Measurements from ENCODE around the gene PRR5L. TPM values are rescaled to one million over a fixed set of nuclear protein-coding genes. Genes with fewer than 3 reads are reported as not detected.

Gene PRR5L
- total RNA-seq, 1 donor = 0.54 TPM

DNA sequence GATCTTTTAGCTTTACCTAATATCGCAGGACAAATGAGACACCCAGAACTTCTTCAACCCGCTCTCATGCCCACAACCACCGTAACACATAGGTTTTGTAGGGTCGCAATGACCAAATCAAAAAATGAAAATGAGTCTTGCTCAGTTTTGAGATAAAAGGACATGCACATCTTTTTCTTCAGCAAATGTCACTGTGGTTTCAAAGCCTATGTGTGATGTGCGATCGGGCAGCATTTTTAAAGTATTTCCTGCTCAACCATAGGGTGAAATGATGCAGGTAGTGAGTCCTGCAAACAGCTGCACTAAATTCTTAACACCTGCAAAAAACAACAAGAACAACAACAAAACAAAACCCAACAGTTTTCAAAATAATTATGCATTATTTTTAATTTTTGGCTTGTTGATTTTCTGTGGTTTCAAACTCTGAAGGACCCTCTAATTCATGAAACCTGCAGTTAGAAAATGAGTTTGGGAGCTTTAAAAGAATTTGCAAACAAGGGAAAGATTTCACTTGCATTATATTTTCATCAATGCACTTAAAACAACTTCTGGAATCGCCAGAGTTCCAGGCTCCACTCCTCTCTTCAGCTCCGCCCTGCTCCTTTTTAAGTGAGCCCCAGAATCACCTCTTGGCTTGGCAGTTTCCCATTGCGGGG is 79.4 kb downstream of the PRR5L start:
- no peak for DNase-seq (ENCODE audit: low read depth)
- TF ChIP-seq, protein P1, sequence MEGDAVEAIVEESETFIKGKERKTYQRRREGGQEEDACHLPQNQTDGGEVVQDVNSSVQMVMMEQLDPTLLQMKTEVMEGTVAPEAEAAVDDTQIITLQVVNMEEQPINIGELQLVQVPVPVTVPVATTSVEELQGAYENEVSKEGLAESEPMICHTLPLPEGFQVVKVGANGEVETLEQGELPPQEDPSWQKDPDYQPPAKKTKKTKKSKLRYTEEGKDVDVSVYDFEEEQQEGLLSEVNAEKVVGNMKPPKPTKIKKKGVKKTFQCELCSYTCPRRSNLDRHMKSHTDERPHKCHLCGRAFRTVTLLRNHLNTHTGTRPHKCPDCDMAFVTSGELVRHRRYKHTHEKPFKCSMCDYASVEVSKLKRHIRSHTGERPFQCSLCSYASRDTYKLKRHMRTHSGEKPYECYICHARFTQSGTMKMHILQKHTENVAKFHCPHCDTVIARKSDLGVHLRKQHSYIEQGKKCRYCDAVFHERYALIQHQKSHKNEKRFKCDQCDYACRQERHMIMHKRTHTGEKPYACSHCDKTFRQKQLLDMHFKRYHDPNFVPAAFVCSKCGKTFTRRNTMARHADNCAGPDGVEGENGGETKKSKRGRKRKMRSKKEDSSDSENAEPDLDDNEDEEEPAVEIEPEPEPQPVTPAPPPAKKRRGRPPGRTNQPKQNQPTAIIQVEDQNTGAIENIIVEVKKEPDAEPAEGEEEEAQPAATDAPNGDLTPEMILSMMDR (IDR thresholded peaks at IDR 0.05; ENCODE audit: insufficient read depth, low read length) = no peak
- peak overlapping the region; percentile 74 for H3K4me3 ChIP-seq (ENCODE audit: low read depth, low read length)

DNA sequence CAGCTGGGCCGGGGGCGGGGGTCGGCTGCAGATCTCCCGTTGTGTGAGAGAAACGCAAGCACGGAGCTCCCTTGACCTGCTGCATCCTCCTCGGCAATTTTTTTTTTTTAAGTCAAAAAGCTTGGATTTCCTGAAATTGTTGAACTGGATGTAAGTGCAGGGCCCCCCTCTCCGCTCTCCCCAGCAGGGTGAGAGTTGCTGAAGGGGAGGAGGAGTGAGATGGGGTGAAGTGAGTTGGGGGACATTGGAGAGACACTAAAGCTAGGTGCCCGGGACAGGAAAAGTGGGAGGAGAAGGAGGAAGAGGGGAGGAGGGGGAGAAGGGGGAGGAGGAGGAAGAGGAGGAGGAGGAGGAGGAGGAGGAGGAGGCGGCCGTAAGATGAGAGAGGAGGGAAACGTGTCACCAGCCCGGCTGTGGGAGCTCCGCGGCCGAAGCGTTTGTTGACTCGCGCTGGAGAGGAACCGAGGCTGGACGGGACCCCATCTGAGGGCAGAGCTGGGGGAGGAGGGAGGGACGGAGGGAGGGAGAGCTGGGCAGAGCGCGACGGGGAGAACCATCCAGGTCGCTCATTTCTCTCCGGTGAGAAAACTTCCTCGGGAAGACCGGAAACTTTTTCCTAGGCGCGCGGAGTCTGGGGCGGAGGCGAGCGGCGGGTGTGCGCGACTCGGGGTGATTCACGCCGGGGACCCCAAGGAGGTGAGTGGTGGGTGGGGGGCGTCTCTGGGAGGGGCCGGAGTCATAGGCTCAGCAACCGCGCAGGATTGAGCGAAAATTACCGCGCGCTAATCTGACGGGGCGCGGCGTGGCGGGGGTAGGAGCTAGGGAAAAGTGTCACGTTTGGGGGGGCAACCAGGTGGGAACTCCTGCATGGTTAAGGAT is 80.2 kb downstream of the PRR5L start:
- DNase-seq (ENCODE audit: low read depth) = peak; percentile 13
- TF ChIP-seq, protein P1 (IDR thresholded peaks at IDR 0.05; ENCODE audit: insufficient read depth, low read length) = no peak
- H3K4me3 ChIP-seq (ENCODE audit: low read depth, low read length) = peak overlapping the region; percentile 74

DNA sequence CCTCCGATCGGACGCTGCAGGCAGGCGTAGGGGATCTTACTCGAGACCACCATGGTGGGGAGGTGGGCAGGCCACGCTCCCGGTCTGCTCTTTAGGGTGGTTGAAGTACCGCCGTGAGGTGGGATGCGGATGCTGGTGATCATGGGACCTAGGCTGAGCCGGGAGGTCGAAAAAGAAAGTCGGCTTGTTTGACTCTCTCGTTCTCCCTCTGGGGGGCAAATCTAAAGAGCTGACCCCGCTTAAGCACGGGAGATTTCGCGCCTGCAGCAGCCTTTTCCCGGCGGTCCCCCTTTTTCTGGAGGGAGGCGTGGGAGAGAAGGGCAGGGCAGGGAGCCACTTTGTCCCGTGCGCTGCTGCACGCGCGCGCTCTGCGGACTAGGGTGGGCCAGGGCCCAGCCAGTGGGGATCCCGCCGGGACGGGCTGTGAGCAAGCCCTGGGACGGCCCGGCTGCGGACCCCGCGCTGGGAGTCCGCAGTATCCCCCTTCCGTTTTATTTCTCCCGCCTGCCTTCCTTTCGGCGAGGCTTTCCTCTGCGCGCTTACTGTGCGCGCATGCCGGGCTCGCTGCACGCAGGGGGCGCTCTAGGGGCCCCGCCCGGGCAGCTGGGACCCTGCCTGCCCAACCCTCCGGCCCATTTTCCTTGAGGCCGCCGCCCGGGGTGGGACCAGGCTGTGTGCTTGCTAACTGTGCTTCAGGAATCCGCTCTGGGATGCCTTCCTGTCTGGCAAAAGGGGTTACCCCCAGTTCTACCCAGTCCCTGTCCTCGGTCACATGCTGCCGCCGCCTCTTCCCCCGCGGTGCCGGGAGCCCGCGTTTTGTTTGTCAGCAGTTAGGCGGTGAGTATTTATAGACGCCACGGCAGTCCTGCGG is 81.0 kb downstream of the PRR5L start:
- peak overlapping the region; percentile 74 for H3K4me3 ChIP-seq (ENCODE audit: low read depth, low read length)
- peak; percentile 18 for DNase-seq (ENCODE audit: low read depth)
- TF ChIP-seq, protein P1 (IDR thresholded peaks at IDR 0.05; ENCODE audit: insufficient read depth, low read length) = peak; percentile 46

DNA sequence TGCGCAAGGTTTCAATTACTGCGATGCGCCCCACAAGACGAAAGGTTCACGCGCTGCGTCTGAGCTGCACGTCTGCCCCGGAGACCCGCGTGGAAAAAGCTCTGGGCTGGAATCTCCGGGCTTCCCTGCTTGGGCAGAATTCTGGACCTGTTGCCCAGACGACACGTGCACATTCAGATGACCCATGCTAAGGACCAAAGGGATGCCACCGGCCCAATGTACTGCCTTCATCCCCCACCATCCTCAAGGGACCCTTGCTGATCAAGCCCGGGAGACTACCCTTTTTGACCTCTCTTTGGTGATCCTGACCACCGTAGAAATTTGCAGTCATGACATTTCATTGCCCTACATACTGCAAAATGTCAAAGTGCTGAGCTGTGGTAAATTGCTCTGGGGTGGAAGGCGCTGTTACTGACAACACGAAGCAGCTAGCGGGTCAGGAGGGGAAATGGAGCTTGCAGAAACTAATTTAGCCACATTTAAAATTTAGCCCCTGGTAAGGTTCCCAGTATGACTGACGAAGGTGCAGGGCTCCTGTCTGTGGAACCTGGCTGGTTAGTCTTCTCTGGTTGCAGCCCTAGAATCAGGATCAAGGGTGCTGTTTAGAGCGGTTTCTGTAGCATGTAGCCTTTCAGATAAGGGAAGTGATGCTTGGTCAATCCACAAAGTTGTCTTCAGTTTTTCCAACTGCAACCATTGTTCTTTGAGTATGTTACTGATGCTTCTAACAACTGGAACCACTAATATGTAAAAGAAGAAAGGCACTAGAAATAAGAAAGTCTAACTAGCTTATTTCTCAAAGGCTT is 81.9 kb downstream of the PRR5L start:
- TF ChIP-seq, protein P1 (IDR thresholded peaks at IDR 0.05; ENCODE audit: insufficient read depth, low read length) = no peak
- H3K4me3 ChIP-seq (ENCODE audit: low read depth, low read length) = peak overlapping the region; percentile 74
- no peak for DNase-seq (ENCODE audit: low read depth)

DNA sequence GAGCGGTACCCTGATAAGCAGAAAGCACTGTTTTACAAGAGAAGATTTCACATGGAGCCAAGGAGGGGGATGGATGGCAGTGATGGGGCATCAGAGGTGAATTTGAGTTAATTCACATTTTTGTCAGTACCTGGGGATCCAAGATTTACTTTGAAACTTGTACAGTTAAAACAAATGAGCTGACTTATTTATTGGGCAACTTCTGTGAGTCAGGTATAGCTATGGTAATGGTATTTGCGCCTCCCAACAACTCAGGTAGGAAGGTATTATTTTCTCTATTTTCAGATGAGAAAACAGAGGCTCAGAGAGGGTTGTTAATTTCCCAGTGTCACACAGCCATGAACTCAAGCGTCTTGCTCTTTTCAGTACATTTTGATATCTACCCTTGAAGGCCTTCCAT is 83.6 kb downstream of the PRR5L start:
- H3K4me3 ChIP-seq (ENCODE audit: low read depth, low read length) = no peak overlapping the region
- DNase-seq (ENCODE audit: low read depth) = no peak
- TF ChIP-seq, protein P1 (IDR thresholded peaks at IDR 0.05; ENCODE audit: insufficient read depth, low read length) = no peak

Measured in fibroblast of the aortic adventitia (primary cell).